HG02610 (cell line): ENCODE data around the gene TRPC4AP.
"Not testable (repeated sequence)": the region's sequence is repeated elsewhere in the genome, so short reads cannot be mapped to it uniquely, and the experiment has no call there.

Experiments used
- ATAC-seq: cut with Tn5 transposase; IDR thresholded peaks from one replicate; pipeline ENCODE4 v1.9.1; 2021; ENCODE audit warnings: mild to moderate bottlenecking, moderate library complexity; ENCODE audit not compliant: unreplicated experiment

The TRPC4AP gene, protein sequence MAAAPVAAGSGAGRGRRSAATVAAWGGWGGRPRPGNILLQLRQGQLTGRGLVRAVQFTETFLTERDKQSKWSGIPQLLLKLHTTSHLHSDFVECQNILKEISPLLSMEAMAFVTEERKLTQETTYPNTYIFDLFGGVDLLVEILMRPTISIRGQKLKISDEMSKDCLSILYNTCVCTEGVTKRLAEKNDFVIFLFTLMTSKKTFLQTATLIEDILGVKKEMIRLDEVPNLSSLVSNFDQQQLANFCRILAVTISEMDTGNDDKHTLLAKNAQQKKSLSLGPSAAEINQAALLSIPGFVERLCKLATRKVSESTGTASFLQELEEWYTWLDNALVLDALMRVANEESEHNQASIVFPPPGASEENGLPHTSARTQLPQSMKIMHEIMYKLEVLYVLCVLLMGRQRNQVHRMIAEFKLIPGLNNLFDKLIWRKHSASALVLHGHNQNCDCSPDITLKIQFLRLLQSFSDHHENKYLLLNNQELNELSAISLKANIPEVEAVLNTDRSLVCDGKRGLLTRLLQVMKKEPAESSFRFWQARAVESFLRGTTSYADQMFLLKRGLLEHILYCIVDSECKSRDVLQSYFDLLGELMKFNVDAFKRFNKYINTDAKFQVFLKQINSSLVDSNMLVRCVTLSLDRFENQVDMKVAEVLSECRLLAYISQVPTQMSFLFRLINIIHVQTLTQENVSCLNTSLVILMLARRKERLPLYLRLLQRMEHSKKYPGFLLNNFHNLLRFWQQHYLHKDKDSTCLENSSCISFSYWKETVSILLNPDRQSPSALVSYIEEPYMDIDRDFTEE

DNA sequence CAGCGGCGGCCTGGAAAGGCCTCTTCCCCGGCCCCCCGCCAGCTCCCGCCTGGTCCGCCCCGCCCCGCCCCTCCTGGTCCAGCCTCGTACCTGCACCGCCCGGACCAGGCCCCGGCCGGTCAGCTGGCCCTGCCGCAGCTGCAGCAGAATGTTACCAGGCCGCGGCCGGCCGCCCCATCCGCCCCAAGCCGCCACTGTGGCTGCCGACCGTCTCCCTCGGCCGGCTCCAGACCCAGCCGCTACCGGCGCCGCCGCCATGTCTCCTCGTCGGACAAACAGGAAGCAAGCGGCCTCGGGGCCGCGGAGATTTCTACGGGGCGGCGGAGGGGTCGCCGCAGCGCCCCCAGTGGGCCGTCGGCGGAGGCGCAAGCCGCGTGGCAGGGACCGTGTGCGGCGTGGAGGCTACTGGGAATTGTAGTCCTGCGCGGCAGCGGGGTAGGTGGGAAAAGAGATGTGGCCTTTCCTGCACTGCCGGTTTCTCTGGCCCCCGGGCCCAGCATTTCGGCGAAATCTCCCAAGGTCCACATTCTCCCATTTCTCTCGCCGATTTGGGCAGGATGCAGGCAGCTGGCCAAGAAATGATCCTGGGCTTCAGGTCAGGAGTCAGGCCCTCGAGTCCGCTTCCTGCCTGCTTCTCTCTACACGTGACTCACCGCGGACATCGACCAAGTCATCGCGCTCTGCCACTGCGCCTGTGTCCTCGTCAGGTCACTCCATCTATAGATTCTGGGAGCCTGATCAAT, at the start of gene TRPC4AP:
Gene TRPC4AP (minus strand): TSS at position 284 of the 743 bp plus-strand sequence. CDS start 26 bp downstream, at position 258.
- ATAC-seq = peak; percentile 93

DNA sequence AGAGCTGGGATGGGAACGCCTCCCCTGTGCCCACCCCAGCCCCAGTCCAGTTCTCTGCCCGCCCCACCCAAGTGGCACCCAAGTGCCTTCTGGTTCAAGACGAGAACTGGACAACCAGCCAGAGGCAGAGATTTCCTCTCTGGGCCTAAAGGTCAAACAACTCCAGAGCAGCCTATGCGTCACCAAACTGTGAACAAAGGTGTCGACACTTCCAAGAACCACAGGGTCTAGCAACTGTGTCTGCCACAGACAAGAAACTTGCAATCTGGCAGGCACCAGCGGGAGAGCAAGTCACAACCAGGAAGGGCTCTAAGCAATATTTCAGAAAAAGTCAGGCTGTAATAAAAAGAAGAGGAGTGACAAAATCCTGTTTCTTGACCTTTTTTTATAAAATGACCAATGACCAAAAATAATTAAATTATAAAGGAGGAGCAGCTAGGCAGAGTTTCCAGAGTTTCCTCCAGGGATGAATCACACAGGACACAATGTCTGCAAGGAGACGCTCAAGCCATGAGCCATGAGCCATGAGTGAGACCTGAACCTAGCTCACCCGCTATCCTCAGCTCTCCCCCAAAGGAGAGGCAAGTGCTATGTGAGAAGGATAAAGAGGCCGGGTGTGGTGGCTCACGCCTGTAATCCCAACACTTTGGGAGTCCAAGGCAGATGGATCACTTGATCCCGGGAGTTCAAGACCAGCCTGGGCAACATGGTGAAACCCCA, 43.4 kb upstream of the TRPC4AP start:
- ATAC-seq = no peak

DNA sequence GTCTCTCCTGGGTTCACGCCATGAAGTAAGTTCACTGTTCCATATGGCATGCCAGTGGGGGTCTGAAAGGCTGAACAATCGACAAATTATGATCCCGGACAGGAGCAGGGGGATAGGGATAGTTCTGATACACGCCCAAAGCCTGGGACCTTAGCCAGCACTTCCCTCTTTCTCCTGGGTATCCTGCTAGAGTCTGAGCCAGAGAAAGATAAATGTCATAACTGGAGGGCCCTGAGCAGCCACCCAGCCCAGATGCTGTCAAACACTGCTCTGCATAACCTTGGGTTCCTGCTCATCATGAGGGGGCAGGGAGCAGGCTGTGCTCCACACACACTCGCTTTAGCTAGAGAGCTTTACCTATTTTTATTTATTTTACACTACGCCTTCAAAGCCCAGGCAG, 42.3 kb upstream of the TRPC4AP start:
- ATAC-seq = no peak

DNA sequence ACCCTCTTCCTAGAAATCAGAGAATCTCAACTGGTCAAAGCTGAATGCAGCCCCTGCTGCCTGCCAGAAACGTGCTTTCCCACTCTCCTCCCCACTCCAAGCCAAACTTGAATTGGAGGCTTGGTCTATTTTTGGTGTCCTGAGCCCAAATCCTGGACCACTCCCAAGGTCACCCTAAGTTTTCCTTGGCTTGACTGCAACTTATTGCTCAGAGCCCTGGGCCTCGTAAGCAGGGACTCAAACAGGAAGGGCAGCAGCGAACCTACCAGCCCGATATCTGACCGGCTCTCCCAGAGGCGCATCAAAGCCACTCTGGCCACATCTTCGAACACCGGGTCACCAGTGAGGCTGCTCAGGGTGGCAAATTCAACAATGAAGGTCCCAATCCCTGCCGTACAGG, 41.9 kb upstream of the TRPC4AP start:
- ATAC-seq = no peak

DNA sequence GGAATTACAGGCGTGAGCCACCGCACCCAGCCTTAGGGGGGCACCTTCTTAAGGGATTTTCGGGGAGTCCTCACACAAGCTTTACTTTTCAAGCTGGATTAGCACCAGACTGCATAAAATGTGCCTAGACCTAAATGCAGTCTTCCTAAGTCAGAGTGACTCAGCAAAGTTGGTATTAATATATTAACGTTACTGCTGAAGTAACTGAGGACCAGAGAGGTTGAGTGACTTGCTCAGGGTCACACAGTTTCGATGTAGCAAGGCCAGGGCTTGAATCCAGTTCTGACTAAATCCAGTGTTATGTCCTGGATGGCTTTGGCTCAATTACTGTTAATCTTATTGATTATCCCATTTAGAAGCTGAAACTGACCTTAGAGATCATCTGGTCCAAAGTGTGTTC, 41.1 kb upstream of the TRPC4AP start:
- ATAC-seq = no peak

DNA sequence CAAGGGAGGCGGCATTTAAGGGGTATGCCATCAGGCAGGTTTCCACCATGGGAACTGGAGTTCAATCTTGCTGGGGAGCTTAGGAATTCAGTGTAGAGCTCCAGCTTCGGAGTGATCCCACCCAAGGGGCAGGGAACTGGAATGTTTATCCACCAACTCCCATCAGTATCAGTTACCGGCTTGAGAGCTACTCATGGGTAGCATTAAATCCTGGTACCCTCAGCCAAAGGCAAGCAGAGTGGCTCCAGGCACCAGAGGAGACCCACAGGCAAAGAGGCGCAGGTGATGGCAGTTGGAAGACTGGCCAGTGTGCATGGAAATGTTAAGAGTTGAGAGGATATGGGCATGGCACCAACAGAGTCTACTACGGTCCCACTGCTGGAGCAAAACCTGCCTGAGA, 40.4 kb upstream of the TRPC4AP start:
- ATAC-seq = no peak

DNA sequence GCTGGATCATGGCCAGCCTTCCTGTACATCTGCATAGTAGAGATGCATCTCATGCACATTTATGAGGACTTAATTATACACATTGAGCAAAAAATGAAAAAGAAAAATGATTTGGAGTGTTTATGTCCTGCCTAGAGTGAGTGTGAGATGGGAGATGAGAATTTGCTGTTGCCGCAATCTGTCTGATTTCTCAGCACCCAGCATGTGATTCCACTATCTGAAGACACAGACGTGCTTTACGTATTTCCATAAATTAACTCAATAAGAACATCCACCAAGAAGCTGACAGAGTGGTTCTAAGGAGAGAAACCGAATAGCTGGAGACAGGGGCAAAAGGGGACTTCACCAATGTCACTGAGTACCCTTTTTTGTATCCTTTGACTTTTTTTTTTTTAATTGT, 39.3 kb upstream of the TRPC4AP start:
- no peak for ATAC-seq

DNA sequence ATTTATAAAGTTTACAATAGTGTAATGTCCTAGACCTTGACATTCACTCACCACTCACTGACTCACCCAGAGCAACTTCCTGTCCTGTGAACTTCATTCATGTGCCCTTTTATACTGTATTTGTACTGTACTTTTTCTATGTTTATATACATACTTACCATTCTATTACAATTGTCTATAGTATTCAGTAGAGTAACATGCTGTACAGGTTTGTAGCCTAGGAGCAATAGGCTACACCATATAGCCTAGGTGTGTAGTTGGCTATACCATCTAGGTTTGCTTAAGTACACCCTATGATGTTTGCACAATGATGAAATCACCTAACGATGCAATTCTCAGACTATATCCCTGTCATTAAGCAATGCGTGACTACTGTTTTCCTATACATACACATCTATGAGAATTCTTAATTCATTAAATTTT, 37.1 kb upstream of the TRPC4AP start:
- ATAC-seq = no peak

DNA sequence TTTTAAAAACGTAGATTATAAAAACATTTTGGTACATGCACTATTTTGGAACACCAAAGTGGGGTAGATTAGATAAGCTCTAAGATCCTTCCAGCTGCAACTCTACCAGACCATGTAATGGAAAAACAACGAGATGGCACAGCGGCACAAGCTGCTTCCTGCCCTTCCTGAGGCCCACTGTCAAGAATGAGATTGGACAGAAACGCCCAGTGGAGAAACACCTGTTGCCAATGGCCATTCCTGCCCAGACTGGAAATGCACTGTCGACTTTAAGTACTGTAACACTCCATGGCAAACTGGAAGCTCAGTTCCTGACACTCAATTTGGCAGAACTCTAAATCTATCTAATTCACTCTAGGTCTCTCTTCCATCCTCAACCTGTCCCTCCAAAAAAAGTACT, 33.1 kb upstream of the TRPC4AP start:
- no peak for ATAC-seq

DNA sequence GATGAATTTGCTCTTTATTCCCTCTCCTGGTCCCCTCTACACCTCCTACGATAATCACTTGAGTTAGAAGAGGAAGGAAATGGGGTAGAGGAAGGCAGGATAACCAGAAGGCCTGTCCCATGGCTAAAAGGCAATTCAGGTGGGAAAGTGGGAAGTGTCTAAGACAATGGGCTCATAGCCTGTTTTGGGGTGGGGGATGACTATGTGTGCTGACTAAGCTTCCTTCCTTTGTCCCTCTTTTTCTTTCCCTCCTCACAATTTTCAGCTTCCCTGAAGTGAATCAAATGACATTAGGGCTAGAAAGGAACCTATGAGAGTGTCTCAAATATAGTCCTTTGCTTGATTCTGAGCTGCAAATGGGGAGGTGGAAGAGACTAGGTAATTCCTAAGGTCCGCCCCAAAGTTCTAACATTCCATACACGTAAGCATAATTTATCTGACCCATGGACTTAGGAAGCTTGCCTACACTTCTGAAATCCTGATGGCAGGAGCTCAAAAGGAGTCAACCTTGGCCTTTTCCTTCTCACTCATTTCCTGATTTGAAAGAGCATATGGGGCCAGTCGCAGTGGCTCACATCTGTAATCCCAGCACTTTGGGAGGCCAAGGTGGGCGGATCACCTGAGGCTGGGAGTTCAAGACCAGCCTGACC, 30.3 kb upstream of the TRPC4AP start:
- ATAC-seq = no peak

DNA sequence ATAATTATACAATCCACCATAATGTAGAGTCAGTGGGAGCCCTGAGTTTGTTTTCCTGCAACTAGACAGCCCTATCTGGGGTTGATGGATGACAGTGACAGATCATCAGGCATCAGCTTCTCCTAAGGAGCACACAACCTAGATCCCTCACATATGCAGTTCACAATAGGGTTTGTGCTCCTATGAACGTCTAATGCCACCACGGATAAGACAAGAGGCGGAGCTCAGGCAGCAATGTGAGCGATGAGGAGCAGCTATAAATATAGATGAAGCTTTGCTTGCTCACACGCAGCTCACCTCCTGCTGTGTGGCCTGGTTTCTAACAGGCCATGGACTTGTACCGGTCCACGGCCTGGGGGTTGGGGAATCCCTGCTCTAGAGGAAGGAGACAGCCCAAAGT, 28.6 kb upstream of the TRPC4AP start:
- ATAC-seq = no peak

DNA sequence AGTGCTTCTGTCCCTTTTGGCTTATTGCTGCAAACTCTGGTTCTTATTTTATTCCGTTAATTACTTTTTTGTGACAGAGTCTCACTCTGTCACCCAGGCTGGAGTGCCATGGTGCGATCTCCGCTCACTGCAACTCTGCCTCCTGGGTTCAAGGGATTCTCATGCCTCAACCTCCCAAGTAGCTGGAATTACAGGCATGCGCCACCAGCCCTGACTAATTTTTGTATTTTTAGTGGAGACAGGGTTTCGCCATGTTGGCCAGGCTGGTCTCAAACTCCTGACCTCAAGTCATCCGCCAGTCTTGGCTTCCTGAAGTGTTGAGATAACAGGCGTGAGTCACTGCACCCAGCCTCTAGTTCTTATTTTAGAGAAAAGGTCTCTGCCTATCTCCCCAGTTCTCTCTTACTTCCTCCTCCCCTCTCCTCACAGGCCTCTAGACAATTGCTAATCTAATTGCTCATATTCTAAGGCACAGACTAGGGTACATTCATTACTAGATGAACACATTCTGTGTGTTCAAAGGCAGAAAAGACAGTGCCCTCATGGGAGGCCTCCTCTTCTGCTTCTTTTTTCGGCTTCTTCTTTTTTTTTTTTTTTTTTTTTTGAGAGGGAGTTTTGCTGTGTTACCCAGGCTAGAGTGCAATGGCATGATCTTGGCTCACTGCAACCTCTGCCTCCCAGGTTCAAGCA, 27.6 kb upstream of the TRPC4AP start:
- ATAC-seq = no peak

DNA sequence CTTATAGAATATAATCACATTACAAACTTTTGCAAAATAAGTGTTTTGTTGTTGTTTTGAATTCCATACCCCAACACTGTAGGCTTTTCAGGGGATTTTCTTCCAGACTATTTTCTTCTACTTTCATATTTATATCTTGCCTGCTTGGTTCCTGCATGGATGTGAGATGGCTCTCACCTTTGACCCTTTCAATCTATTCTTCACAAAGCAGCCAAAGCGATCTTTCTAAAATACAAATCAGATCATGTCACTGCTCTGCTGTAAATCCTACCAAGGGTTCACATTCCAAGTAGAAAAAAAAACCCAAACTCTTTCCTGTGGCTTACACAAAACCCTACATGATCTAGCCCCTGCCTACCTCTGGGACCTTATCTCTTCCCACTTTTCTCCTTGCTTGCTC, 25.0 kb upstream of the TRPC4AP start:
- no peak for ATAC-seq

DNA sequence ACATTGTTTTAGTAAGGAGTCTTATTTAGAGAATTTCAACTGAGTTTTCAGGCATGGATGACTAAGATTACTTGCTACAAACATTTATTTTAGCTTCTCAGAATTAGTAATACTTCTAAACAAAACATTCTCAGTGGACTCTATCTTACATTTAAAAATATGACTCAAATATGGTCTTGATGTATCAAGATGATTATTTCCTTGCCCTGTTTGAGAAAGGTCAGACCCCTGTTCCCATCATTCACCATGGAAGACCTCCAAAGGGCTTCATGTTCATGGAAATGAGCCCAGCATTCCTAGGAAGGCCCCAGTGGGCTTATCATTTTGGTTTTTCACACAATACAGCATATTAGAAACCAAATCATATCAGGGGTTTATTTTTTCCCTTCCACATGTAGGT, 24.6 kb upstream of the TRPC4AP start:
- ATAC-seq = no peak

DNA sequence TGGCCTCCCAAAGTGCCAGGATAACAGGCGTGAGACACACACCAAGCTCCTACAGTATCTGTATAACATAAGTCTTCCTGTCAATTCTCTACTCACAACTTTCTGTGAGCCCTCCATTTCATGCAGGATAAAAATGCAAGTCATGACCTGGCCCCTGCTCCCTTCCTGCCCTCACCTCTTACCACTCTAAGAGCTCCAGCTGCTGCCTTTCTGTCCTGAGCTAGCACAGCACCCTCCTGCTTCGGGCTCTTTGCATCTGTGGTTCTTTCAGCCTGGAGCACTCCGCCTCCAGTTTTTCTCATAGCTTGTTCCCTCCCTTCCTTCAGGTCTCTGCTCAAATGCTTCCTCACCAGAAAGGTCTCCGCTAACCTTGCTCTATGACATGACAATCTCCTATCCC, 23.7 kb upstream of the TRPC4AP start:
- ATAC-seq = no peak

DNA sequence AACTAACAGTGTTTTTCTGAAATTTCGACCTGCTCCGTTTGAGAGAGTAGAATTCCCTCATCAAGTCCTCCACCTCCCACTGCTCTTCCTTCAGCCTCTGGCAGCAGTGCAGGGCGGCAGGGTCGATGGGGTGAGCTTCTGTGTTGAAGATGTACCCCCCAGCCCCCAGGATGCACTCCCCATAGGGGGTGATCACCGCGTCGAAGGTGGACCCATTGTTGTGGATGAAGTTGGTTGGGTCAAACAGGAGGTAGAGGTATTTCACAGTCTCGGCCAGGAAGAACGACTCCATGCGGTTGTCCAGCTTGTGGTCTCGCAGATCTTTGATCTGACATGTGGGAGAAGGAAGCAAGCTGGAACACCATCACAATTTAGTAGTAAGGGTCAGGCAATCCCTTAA, 23.0 kb upstream of the TRPC4AP start:
- ATAC-seq = no peak

DNA sequence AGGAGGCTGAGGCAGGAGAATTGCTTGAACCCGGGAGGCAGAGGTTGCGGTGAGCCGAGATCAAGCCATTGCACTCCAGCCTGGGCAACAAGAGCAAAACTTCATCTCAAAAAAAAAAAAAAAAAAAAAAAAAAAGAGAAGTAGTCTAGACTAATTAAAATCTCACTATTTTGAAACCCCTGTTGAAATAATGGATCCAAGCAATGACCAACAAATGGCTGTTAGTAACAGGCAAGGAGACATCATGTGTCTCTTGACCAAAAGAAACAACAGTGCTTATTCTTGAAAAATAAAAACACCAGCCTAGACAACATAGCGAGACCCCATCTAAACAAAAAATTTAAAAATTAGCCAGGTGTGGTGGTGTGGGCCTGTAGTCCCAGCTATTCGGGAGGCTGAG, 19.7 kb upstream of the TRPC4AP start:
- ATAC-seq = not testable (repeated sequence)

DNA sequence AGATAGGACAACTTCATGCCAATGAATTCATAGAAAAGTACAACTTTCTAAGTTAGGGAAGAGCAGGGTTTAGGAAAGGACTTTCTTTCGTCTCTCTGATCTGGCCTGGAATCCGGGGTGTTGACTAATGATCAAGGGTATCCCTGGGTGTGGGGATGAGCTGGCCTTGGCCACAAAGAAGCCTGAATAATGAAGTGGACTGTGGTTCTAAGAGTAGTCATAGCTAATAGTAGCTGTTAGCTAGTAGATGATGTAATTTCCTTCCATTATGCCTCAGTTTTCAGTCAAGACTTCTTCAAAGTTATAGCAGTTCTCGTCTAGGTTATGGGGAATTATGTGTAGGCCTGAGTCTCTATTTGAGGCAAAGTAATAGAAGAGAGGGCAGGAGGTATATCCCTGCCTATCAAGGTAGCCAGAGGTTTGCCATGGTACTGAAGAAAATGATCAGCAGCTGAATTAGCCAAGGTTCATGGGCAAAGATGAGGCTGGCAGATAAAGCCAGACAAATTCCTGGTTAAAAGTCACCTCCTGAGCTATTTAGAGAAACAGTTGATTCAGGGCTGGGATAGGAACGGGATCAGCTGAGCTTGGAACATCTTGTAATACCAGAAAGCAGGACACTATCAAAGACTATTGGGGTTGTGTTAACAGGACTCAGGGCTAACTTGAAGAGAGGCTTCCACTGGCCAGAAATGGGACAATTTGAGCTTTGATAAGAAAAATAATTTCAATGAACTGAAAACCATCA, 18.7 kb upstream of the TRPC4AP start:
- ATAC-seq = no peak

DNA sequence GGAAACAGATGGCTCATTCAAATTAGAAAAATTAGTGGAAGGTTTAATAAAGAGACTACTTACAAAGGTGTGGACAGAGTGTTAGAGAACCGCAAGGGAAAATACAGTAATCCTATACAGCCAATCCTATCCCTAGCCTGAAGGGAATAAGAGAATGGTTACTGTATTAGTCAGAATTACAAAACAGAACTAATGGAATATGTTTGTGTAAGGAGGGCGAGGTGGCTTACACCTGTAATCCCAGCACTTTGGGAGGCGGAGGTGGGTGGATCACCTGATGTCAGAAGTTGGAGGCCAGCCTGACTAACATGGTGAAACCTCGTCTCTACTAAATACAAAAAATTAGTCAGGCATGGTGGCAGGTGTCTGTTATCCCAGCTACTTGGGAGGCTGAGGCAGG, 16.3 kb upstream of the TRPC4AP start:
- no peak for ATAC-seq
